GM12878 (cell line): ENCODE results near the gene TMEM41A. TPM values are rescaled to one million over a fixed set of nuclear protein-coding genes. Genes with fewer than 3 reads are reported as not detected.
A peak's percentile ranks its signal among the peaks of the same experiment; 100 is the strongest.

Experiments
- ATAC-seq: fragments of 200-7000 bp; cut with Tn5 transposase; 3 replicates; pipeline ENCODE4 v1.9.1; 2020; ENCODE audit warnings: mild to moderate bottlenecking, moderate library complexity
- BruUV-seq: library from RNA; stranded (reverse); fragments of 400-500 nt; replicated peaks from 2 replicates; lab custom pipeline; 2021; lab: Mats Ljungman, UMichigan
- CTCF ChIA-PET: fragments of 300-600 bp; sonication (Branson Sonifier 250); formaldehyde crosslinking; extraction: SDS; loops from one replicate; lab custom pipeline; 2021; ENCODE audit warnings: inconsistent platforms; lab: Yijun Ruan, JAX
- POLR2A ChIA-PET: fragments of 350-600 bp; formaldehyde crosslinking; extraction: SDS; loops from one replicate; lab custom pipeline; 2021; ENCODE audit warnings: inconsistent platforms; lab: Charles Lee
- RAD21 ChIA-PET: fragments of 300-600 bp; sonication (Branson Sonifier 250); formaldehyde crosslinking; loops from one replicate; lab custom pipeline; 2023; ENCODE audit warnings: antibody characterized with exemption; ENCODE audit not compliant: unreplicated experiment; lab: Charles Lee
- SMC1A ChIA-PET: fragments of 300-600 bp; sonication (Branson Sonifier 250); formaldehyde crosslinking; loops from one replicate; lab custom pipeline; 2023; ENCODE audit not compliant: unreplicated experiment, uncharacterized antibody; lab: Charles Lee
- DNase-seq: peaks from one replicate; pipeline ENCODE4 v3.0.0-alpha.2; 2011; ENCODE audit warnings: low read depth, low spot score
- FAIRE-seq: peaks from 3 replicates; lab custom pipeline; 2011; peaks lifted over from hg19 to GRCh38; lab: Jason Lieb, UNC
- H2AFZ ChIP-seq: 2 replicates; pipeline ENCODE4 v1.6.0; 2011; ENCODE audit warnings: low read depth, low read length, control low read depth; ENCODE audit not compliant: control insufficient read depth
- H3K27ac ChIP-seq: 2 replicates; pipeline ENCODE4 v1.5.1; 2011; ENCODE audit warnings: control low read depth; ENCODE audit not compliant: control insufficient read depth, insufficient read depth
- H3K27me3 ChIP-seq, 2 experiments: replicated peaks in 1 of 2; 2 replicates each; pipeline versions ENCODE4 v1.6.0 to v1.6.1; 2011; ENCODE audit warnings: low read length in 1 of 2; ENCODE audit not compliant: control insufficient read depth in 2 of 2, insufficient read depth in 2 of 2
- H3K36me3 ChIP-seq, 2 experiments: 2 replicates each; pipeline ENCODE4 v1.5.1; 2011; ENCODE audit warnings: low read length in 1 of 2; ENCODE audit not compliant: control insufficient read depth in 2 of 2, insufficient read depth in 2 of 2
- H3K4me1 ChIP-seq: 2 replicates; pipeline ENCODE4 v1.6.1; 2011; ENCODE audit warnings: mild to moderate bottlenecking, low read length, moderate library complexity, mixed read lengths; ENCODE audit not compliant: control insufficient read depth, insufficient read depth
- H3K4me2 ChIP-seq: 2 replicates; pipeline ENCODE4 v1.6.0; 2011; ENCODE audit warnings: control low read depth; ENCODE audit not compliant: control insufficient read depth, insufficient read depth
- H3K4me3 ChIP-seq: fragments of 200-600 bp; sonication (generic); 2 replicates; pipeline ENCODE4 v1.5.1; 2016
- H3K79me2 ChIP-seq: 2 replicates; pipeline ENCODE4 v1.6.0; 2011; ENCODE audit warnings: low read length; ENCODE audit not compliant: control insufficient read depth, insufficient read depth
- H3K9ac ChIP-seq: 2 replicates; pipeline ENCODE4 v1.8.0; 2011; ENCODE audit warnings: low read length, control low read depth, mixed read lengths; ENCODE audit not compliant: control insufficient read depth, insufficient read depth
- H3K9me3 ChIP-seq: replicated peaks from 3 replicates; pipeline ENCODE4 v1.5.1; 2011; ENCODE audit warnings: mild to moderate bottlenecking, low read length; ENCODE audit not compliant: control insufficient read depth, insufficient read depth
- H4K20me1 ChIP-seq: 2 replicates; pipeline ENCODE4 v1.6.0; 2011; ENCODE audit not compliant: control insufficient read depth, insufficient read depth
- BACH1 ChIP-seq: fragments of 450-650 bp; IDR thresholded peaks from 2 replicates; pipeline ENCODE4 v1.6.1; 2017; ENCODE audit warnings: mild to moderate bottlenecking, borderline replicate concordance
- MEF2A ChIP-seq: IDR thresholded peaks from 2 replicates; pipeline ENCODE4 v1.6.1; 2011; ENCODE audit warnings: low read depth, mild to moderate bottlenecking, low read length, moderate library complexity; ENCODE audit not compliant: insufficient read depth
- PAX5 ChIP-seq: IDR thresholded peaks from 2 replicates; pipeline ENCODE4 v1.6.1; 2011; ENCODE audit warnings: low read depth, low read length, borderline replicate concordance
- SMC3 ChIP-seq: IDR thresholded peaks from 2 replicates; pipeline ENCODE4 v1.6.1; 2011; ENCODE audit warnings: low read length, improper control_type of control experiment, borderline replicate concordance
- ZBTB11 ChIP-seq: fragments of 450-650 bp; formaldehyde crosslinking; IDR thresholded peaks from 2 replicates; pipeline ENCODE4 v1.5.0; 2022; ENCODE audit warnings: mild to moderate bottlenecking, missing genetic modification characterization
- whole genome bisulfite sequencing: methylation state at CpG from one replicate; pipeline ENCODE4 v1.1.6; 2016; ENCODE audit warnings: low lambda C conversion rate; ENCODE audit not compliant: insufficient replicate concordance, insufficient coverage; ENCODE audit errors: missing lambda C conversion rate; 5-methylcytosine and 5-hydroxymethylcytosine counted together
- in situ Hi-C: fragments of 300-500 bp; cut with MboI; formaldehyde crosslinking; loops from 9 replicates; pipeline ENCODE4 v1.14.3; 2018; ENCODE audit warnings: mixed read lengths
- intact Hi-C: fragments of 100-400 bp; cut with micrococcal nuclease; formaldehyde crosslinking; loops from one replicate; pipeline ENCODE4 v1.14.2; 2022; ENCODE audit not compliant: unreplicated experiment
- polyA plus RNA-seq, 11 experiments: library from polyadenylated mRNA; depleted of rRNA in 4 of 11; unstranded in 6 of 11; stranded (reverse) in 5 of 11; fragments of >200 nt; fragmentation: Nextera tagmentation in 4 of 11; fragmentation: Illumina TruSeq in 1 of 11; extraction: Ambion mirVana in 4 of 11; extraction: Trizol in 1 of 11; gene quantifications; 1 replicate in 1 of 11; 2 replicates in 10 of 11; pipeline versions ENCODE4 v1.2.1 to v1.2.3, GENCODE V29; 2011 to 2016; ENCODE audit warnings: inconsistent platforms in 2 of 11, missing spikeins in 2 of 11, low read depth in 1 of 11
- total RNA-seq, 4 experiments: library from RNA; depleted of rRNA in 3 of 4; stranded (reverse); fragments of >200 nt in 3 of 4; fragmentation: Illumina TruSeq in 1 of 4; extraction: Trizol in 1 of 4; gene quantifications; 2 replicates each; pipeline versions ENCODE4 v1.2.1 to v1.2.3, GENCODE V29; 2013 to 2021
- TF ChIP-seq, protein P1 (sequence below), 3 experiments: IDR thresholded peaks in 2 of 3; conservative IDR thresholded peaks in 1 of 3; 2 replicates each; pipeline ENCODE4 v1.5.1; 2011; ENCODE audit warnings: low read depth in 3 of 3, low read length in 3 of 3, mild to moderate bottlenecking in 3 of 3, control low read depth in 2 of 3, moderate library complexity in 2 of 3, inconsistent platforms in 1 of 3, mixed read lengths in 1 of 3; ENCODE audit not compliant: control insufficient read depth in 2 of 3, insufficient read depth in 1 of 3; ENCODE audit errors: extremely low read depth in 1 of 3

The TMEM41A gene
- total and polyA plus RNA-seq, 10 of the 15 experiments (the other 5 are each of a cell fraction or from before 2014, with no cell fraction given) = 13.9 to 33.2 (median 21.8) TPM

DNA sequence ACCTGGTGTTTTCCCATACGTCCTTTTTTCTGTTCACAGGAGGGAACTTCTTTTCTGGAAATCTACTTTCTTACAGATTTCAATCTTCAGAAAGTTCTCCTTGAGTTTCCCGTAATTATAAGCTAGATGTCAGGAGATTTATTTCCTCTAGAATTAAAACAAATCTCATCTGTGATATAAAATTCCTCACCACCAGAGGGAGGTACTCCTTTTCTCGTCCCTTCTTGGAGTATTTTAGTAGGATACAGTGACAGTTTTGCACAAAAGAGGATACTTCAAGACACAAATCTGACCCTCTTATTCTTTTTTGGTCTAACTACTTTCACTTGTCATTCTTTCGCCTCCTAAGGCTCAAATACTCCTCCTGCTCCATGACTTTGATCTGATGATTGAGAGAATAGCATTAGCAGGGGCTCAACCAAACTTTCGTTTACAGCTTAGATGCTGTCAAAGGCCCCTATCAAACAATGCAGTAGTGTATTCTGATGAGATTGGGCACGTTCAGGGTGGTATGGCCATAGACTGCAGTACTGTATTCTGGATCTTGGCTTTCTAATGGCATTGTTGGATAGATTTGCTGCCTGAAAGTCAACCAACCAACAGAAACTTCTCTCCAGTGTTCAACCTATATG is 38.0 kb downstream of the TMEM41A start:
- POLR2A ChIA-PET = no interaction called here
- in situ Hi-C loops (no loop called here), intact Hi-C loops (loop anchor here (5.0 kb wide), 1 partner anchor 116 kb away; no protein-coding TSS in a partner anchor)
- no peaks in the 10 kb centered on the region for H3K79me2 ChIP-seq
- H3K9ac ChIP-seq = no peak overlapping the region
- TF ChIP-seq, protein P1, sequence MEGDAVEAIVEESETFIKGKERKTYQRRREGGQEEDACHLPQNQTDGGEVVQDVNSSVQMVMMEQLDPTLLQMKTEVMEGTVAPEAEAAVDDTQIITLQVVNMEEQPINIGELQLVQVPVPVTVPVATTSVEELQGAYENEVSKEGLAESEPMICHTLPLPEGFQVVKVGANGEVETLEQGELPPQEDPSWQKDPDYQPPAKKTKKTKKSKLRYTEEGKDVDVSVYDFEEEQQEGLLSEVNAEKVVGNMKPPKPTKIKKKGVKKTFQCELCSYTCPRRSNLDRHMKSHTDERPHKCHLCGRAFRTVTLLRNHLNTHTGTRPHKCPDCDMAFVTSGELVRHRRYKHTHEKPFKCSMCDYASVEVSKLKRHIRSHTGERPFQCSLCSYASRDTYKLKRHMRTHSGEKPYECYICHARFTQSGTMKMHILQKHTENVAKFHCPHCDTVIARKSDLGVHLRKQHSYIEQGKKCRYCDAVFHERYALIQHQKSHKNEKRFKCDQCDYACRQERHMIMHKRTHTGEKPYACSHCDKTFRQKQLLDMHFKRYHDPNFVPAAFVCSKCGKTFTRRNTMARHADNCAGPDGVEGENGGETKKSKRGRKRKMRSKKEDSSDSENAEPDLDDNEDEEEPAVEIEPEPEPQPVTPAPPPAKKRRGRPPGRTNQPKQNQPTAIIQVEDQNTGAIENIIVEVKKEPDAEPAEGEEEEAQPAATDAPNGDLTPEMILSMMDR (IDR thresholded peaks at IDR 0.05 in 2 of 3, conservative IDR thresholded peaks at IDR 0.05 in 1 of 3; ENCODE audit: control insufficient read depth in 2 of 3, extremely low read depth in 1 of 3, insufficient read depth in 1 of 3, low read depth in 3 of 3, low read length in 3 of 3) = peak; percentile 11 to 28 (median 23); a peak in 2 of 6 replicates
- TF ChIP-seq SMC3 (peak; percentile 26; the same call in 1 of the 2 replicates), BACH1 (no peak), MEF2A (no peak), ZBTB11 (CRISPR knock-in tag) (no peak), PAX5 (no peak)
- TF ChIP-seq, all 136 proteins: peak for 2
- Histone ChIP-seq H3K4me2 (no peak overlapping the region), H3K27ac (no peak overlapping the region), H3K27me3 (no peaks in the 10 kb centered on the region), H3K4me3 (no peak overlapping the region), H4K20me1 (no peaks in the 10 kb centered on the region), H2AFZ (no peak overlapping the region), H3K9me3 (no peaks in the 10 kb centered on the region), H3K4me1 (no peaks in the 10 kb centered on the region), H3K36me3 (no peaks in the 10 kb centered on the region; a peak in 3 of 4 replicates)
- 67% methylated on average over 6 of the region's 6 CpGs for WGBS
- ATAC-seq (no peak), DNase-seq (no peak), FAIRE-seq (no peak)
- no TSS peak for BruUV-seq
- ChIA-PET SMC1A (interaction anchor here (1.0 to 2.8 kb wide), 8 partner anchors 17 to 114 kb away, joined by 3 to 17 read pairs (median 3); no protein-coding TSS in a partner anchor), RAD21 (interaction anchor here (0.5 to 2.4 kb wide), 3 partner anchors 98 to 187 kb away, joined by 3 to 11 read pairs (median 6); no protein-coding TSS in a partner anchor), CTCF (interaction anchor here (0.8 to 5.4 kb wide), 11 partner anchors 9 to 114 kb away, joined by 3 to 40 read pairs (median 5); no protein-coding TSS in a partner anchor)
